ENCODE data around the gene KCNH1. TPM values are rescaled to one million over a fixed set of nuclear protein-coding genes. Genes with fewer than 3 reads are reported as not detected.

Gene KCNH1
- 28.9 and 41.3 TPM in 2 replicates for total RNA-seq

- peak; percentile 97 for DNase-seq (ENCODE audit: insufficient read length, low spot score, missing footprints)
- Histone ChIP-seq H3K27ac (ENCODE audit: low read depth, low read length) (peak within 1 kb of the TSS; percentile 36), H2AFZ (ENCODE audit: low read length) (peak within 1 kb of the TSS; percentile 80), H3K36me3 (ENCODE audit: insufficient read depth, low read length) (no peaks in the 10 kb centered on the region), H3K4me1 (ENCODE audit: insufficient read depth, low read length) (peaks cover 5% of the 10 kb centered on the region), H3K79me2 (ENCODE audit: insufficient read depth, low read length) (peaks cover 2% of the 10 kb centered on the region), H3K9me3 (ENCODE audit: low read depth, low read length) (no peaks in the 10 kb centered on the region), H3K27me3 (ENCODE audit: insufficient read depth, low read length) (peaks cover 22% of the 10 kb centered on the region), H3K4me3 (ENCODE audit: insufficient read depth, low read length) (peak within 1 kb of the TSS; percentile 78), H4K20me1 (ENCODE audit: insufficient read depth, low read length) (no peaks in the 10 kb centered on the region), H3K4me2 (ENCODE audit: insufficient read depth, low read length) (peak within 1 kb of the TSS; percentile 89)
- TF ChIP-seq CTCF (IDR thresholded peaks at IDR 0.05; ENCODE audit: extremely low read depth, low read depth, low read length): peak; percentile 82
Measured at GRCh38 chr1:211133836-211134669, at the start of gene KCNH1. KCNH1 (minus strand) TSS chr1:211134148; CDS start chr1:211133945, 203 bp downstream.

- H3K36me3 ChIP-seq (ENCODE audit: insufficient read depth, low read length): no peaks in the 10 kb centered on the region
- H3K79me2 ChIP-seq (ENCODE audit: insufficient read depth, low read length): no peaks in the 10 kb centered on the region
- peaks cover 6% of the 10 kb centered on the region for H3K27me3 ChIP-seq (ENCODE audit: insufficient read depth, low read length)
- DNase-seq (ENCODE audit: insufficient read length, low spot score, missing footprints): no peak
- H3K27ac ChIP-seq (ENCODE audit: low read depth, low read length): no peak overlapping the region
- no peaks in the 10 kb centered on the region for H3K4me1 ChIP-seq (ENCODE audit: insufficient read depth, low read length)
- no peaks in the 10 kb centered on the region for H3K9me3 ChIP-seq (ENCODE audit: low read depth, low read length)
- H3K4me3 ChIP-seq (ENCODE audit: insufficient read depth, low read length): no peak overlapping the region
- no peaks in the 10 kb centered on the region for H4K20me1 ChIP-seq (ENCODE audit: insufficient read depth, low read length)
- no peak overlapping the region for H3K4me2 ChIP-seq (ENCODE audit: insufficient read depth, low read length)
- no peak for TF ChIP-seq CTCF (IDR thresholded peaks at IDR 0.05; ENCODE audit: extremely low read depth, low read depth, low read length)
- H2AFZ ChIP-seq (ENCODE audit: low read length): no peak overlapping the region
Measured at GRCh38 chr1:211182746-211183145, 48.8 kb upstream of the KCNH1 start.

- no peaks in the 10 kb centered on the region for H4K20me1 ChIP-seq (ENCODE audit: insufficient read depth, low read length)
- H3K27me3 ChIP-seq (ENCODE audit: insufficient read depth, low read length): peaks cover 4% of the 10 kb centered on the region
- no peak overlapping the region for H3K27ac ChIP-seq (ENCODE audit: low read depth, low read length)
- no peak overlapping the region for H3K4me2 ChIP-seq (ENCODE audit: insufficient read depth, low read length)
- H3K79me2 ChIP-seq (ENCODE audit: insufficient read depth, low read length): no peaks in the 10 kb centered on the region
- no peaks in the 10 kb centered on the region for H3K9me3 ChIP-seq (ENCODE audit: low read depth, low read length)
- no peak for DNase-seq (ENCODE audit: insufficient read length, low spot score, missing footprints)
- H3K4me3 ChIP-seq (ENCODE audit: insufficient read depth, low read length): no peak overlapping the region
- no peak for TF ChIP-seq CTCF (IDR thresholded peaks at IDR 0.05; ENCODE audit: extremely low read depth, low read depth, low read length)
- no peak overlapping the region for H2AFZ ChIP-seq (ENCODE audit: low read length)
- no peaks in the 10 kb centered on the region for H3K4me1 ChIP-seq (ENCODE audit: insufficient read depth, low read length)
- no peaks in the 10 kb centered on the region for H3K36me3 ChIP-seq (ENCODE audit: insufficient read depth, low read length)
Measured at GRCh38 chr1:211174375-211174774, 40.4 kb upstream of the KCNH1 start.

- H3K79me2 ChIP-seq (ENCODE audit: insufficient read depth, low read length): no peaks in the 10 kb centered on the region
- no peaks in the 10 kb centered on the region for H4K20me1 ChIP-seq (ENCODE audit: insufficient read depth, low read length)
- no peak overlapping the region for H3K4me3 ChIP-seq (ENCODE audit: insufficient read depth, low read length)
- no peak for TF ChIP-seq CTCF (IDR thresholded peaks at IDR 0.05; ENCODE audit: extremely low read depth, low read depth, low read length)
- no peak overlapping the region for H2AFZ ChIP-seq (ENCODE audit: low read length)
- H3K27ac ChIP-seq (ENCODE audit: low read depth, low read length): no peak overlapping the region
- DNase-seq (ENCODE audit: insufficient read length, low spot score, missing footprints): no peak
- no peak overlapping the region for H3K4me2 ChIP-seq (ENCODE audit: insufficient read depth, low read length)
- no peaks in the 10 kb centered on the region for H3K27me3 ChIP-seq (ENCODE audit: insufficient read depth, low read length)
- peaks cover 4% of the 10 kb centered on the region for H3K9me3 ChIP-seq (ENCODE audit: low read depth, low read length)
- H3K4me1 ChIP-seq (ENCODE audit: insufficient read depth, low read length): no peaks in the 10 kb centered on the region
- no peaks in the 10 kb centered on the region for H3K36me3 ChIP-seq (ENCODE audit: insufficient read depth, low read length)
Measured at GRCh38 chr1:211172657-211173056, 38.7 kb upstream of the KCNH1 start.
